NCI-H748 (cell line): ENCODE data around the gene HOMEZ.
"Not testable (repeated sequence)": the region's sequence is repeated elsewhere in the genome, so short reads cannot be mapped to it uniquely, and the experiment has no call there.

ENCODE experiments used
- DNase-seq: peaks from one replicate; lab custom pipeline; 2025; ENCODE audit not compliant: unreplicated experiment; lab: John Stamatoyannopoulos, UW

The HOMEZ gene

GRCh38 chr14:23286020-23286901, at the start of gene HOMEZ:
TSS of gene HOMEZ (minus strand) at chr14:23286132. CDS start at chr14:23285952, 180 bp downstream.
- DNase-seq: peak; percentile 98

GRCh38 chr14:23335623-23336022, 49.7 kb upstream of the HOMEZ start:
- no peak for DNase-seq

- peak; percentile 68 for DNase-seq
These were observed 42.2 kb upstream of the HOMEZ start for GRCh38 chr14:23327947-23328744.

GRCh38 chr14:23326491-23327332, 40.8 kb upstream of the HOMEZ start:
- DNase-seq: no peak

GRCh38 chr14:23325746-23326145, 39.8 kb upstream of the HOMEZ start:
- not testable (repeated sequence) for DNase-seq

- DNase-seq: no peak
These were observed 39.1 kb upstream of the HOMEZ start for GRCh38 chr14:23324993-23325392.

- no peak for DNase-seq
These were observed 38.5 kb upstream of the HOMEZ start for GRCh38 chr14:23324455-23324846.

GRCh38 chr14:23323838-23324454, 38.0 kb upstream of the HOMEZ start:
- DNase-seq: no peak

GRCh38 chr14:23322568-23323517, 36.9 kb upstream of the HOMEZ start:
- DNase-seq: no peak

- peak; percentile 61 for DNase-seq
These were observed 35.9 kb upstream of the HOMEZ start for GRCh38 chr14:23321572-23322547.

GRCh38 chr14:23320584-23321571, 34.9 kb upstream of the HOMEZ start, which contains the start of gene PABPN1:
TSS of gene PABPN1 (plus strand) at chr14:23321457. CDS start at chr14:23321470, 13 bp downstream.
- DNase-seq: peak; percentile 100

- no peak for DNase-seq
These were observed 34.0 kb upstream of the HOMEZ start for GRCh38 chr14:23319746-23320583.

- no peak for DNase-seq
These were observed 30.4 kb upstream of the HOMEZ start for GRCh38 chr14:23316300-23316699.

GRCh38 chr14:23310546-23310945, 24.6 kb upstream of the HOMEZ start:
- DNase-seq: no peak

GRCh38 chr14:23308721-23309445, 23.0 kb upstream of the HOMEZ start:
- DNase-seq: no peak
